Endothelial cell of umbilical vein (primary cell): ENCODE results near the gene HCN2. TPM values are rescaled to one million over a fixed set of nuclear protein-coding genes. Genes with fewer than 3 reads are reported as not detected.

Experiments
- BruUV-seq: library from RNA; stranded (reverse); fragments of 400-500 nt; replicated peaks from 2 replicates; lab custom pipeline; 2021; lab: Mats Ljungman, UMichigan
- CTCF ChIA-PET: fragments of 300-600, 350-600 bp; sonication (Branson Sonifier 250); formaldehyde crosslinking; loops from one replicate; lab custom pipeline; 2021; ENCODE audit warnings: antibody characterized with exemption, inconsistent platforms; lab: Charles Lee
- POLR2A ChIA-PET: fragments of 300-600, 350-600 bp; sonication (Branson Sonifier 250); formaldehyde crosslinking; loops from one replicate; lab custom pipeline; 2021; ENCODE audit warnings: antibody characterized with exemption, inconsistent platforms; lab: Charles Lee
- DNase-seq: peaks from one replicate; pipeline ENCODE4 v3.0.0-alpha.2; 2011; ENCODE audit warnings: low read depth, low spot score
- FAIRE-seq: peaks from 2 replicates; lab custom pipeline; 2011; peaks lifted over from hg19 to GRCh38; lab: Jason Lieb, UNC
- H2AFZ ChIP-seq: 2 replicates; pipeline ENCODE4 v1.6.0; 2012; ENCODE audit warnings: low read depth, low read length, control low read depth, inconsistent platforms
- H3K27ac ChIP-seq: 2 replicates; pipeline ENCODE4 v1.5.1; 2011; ENCODE audit warnings: low read depth, mild to moderate bottlenecking, control low read depth, low read length, moderate library complexity; ENCODE audit not compliant: insufficient read depth
- H3K27me3 ChIP-seq, 2 experiments: 2 replicates each; pipeline versions ENCODE4 v1.6.0 to v1.6.1; 2011; ENCODE audit warnings: low read length in 2 of 2, mixed read lengths in 1 of 2; ENCODE audit not compliant: control insufficient read depth in 2 of 2, insufficient read depth in 2 of 2
- H3K36me3 ChIP-seq, 2 experiments: 2 replicates in 1 of 2; 3 replicates in 1 of 2; pipeline ENCODE4 v1.5.1; 2011; ENCODE audit warnings: low read length in 2 of 2, mild to moderate bottlenecking in 1 of 2, moderate library complexity in 1 of 2; ENCODE audit not compliant: control insufficient read depth in 2 of 2, insufficient read depth in 2 of 2; ENCODE audit errors: extremely low read depth in 1 of 2
- H3K4me1 ChIP-seq: 3 replicates; pipeline ENCODE4 v1.5.1; 2011; ENCODE audit warnings: mild to moderate bottlenecking, low read length; ENCODE audit not compliant: control insufficient read depth, insufficient read depth; ENCODE audit errors: extremely low read depth
- H3K4me2 ChIP-seq: 2 replicates; pipeline ENCODE4 v1.6.1; 2011; ENCODE audit warnings: low read length, control low read depth, mixed read lengths; ENCODE audit not compliant: insufficient read depth
- H3K4me3 ChIP-seq, 3 experiments: fragments of 200-600 bp in 1 of 3; sonication (generic), shearing (Covaris generic) in 1 of 3; replicated peaks in 1 of 3; 2 replicates each; pipeline ENCODE4 v1.5.1; 2011 to 2016; ENCODE audit warnings: control low read depth in 3 of 3, low read length in 3 of 3, mild to moderate bottlenecking in 2 of 3, inconsistent platforms in 1 of 3, low read depth in 1 of 3, moderate library complexity in 1 of 3; ENCODE audit not compliant: insufficient read depth in 1 of 3
- H3K79me2 ChIP-seq: 2 replicates; pipeline ENCODE4 v1.6.0; 2012; ENCODE audit warnings: low read length, inconsistent platforms; ENCODE audit not compliant: control insufficient read depth, insufficient read depth
- H3K9ac ChIP-seq: replicated peaks from 2 replicates; pipeline ENCODE3; 2011; ENCODE audit warnings: low read length, control low read depth; ENCODE audit not compliant: insufficient read depth; ENCODE audit errors: extremely low read depth
- H3K9me1 ChIP-seq: replicated peaks from 3 replicates; pipeline ENCODE4 v1.6.0; 2011; ENCODE audit warnings: mild to moderate bottlenecking, low read length; ENCODE audit not compliant: control insufficient read depth, insufficient read depth; ENCODE audit errors: extremely low read depth
- H3K9me3 ChIP-seq: replicated peaks from 2 replicates; pipeline ENCODE4 v1.5.1; 2012; ENCODE audit warnings: low read length, inconsistent platforms; ENCODE audit not compliant: control insufficient read depth, insufficient read depth
- H4K20me1 ChIP-seq: replicated peaks from 2 replicates; pipeline ENCODE3; 2011; ENCODE audit warnings: mild to moderate bottlenecking, low read length; ENCODE audit not compliant: control insufficient read depth, insufficient read depth; ENCODE audit errors: extremely low read depth
- CTCF ChIP-seq, 2 donors: IDR thresholded peaks; 1 replicate in 1 of 2; 2 replicates in 1 of 2; pipeline ENCODE4 v1.5.1; 2011; ENCODE audit warnings: low read length in 2 of 2, mild to moderate bottlenecking in 2 of 2, moderate library complexity in 2 of 2, control low read depth in 1 of 2, inconsistent platforms in 1 of 2, low read depth in 1 of 2; ENCODE audit not compliant: insufficient read depth in 1 of 2; ENCODE audit errors: extremely low read depth in 1 of 2
- EZH2 ChIP-seq: IDR thresholded peaks from 2 replicates; pipeline ENCODE4 v1.6.1; 2012; ENCODE audit warnings: borderline replicate concordance, low read depth, mild to moderate bottlenecking, moderate library complexity, low read length, inconsistent platforms; ENCODE audit not compliant: severe bottlenecking
- FOS ChIP-seq: IDR thresholded peaks from 2 replicates; pipeline ENCODE4 v1.6.1; 2011; ENCODE audit warnings: mild to moderate bottlenecking, low read length, moderate library complexity, borderline replicate concordance; ENCODE audit not compliant: insufficient read depth
- GATA2 ChIP-seq: IDR thresholded peaks from 2 replicates; pipeline ENCODE4 v1.7.0; 2011; ENCODE audit warnings: low read depth, mild to moderate bottlenecking, moderate library complexity, mixed read lengths, low read length; ENCODE audit not compliant: insufficient read length, insufficient read depth
- JUN ChIP-seq: IDR thresholded peaks from 2 replicates; pipeline ENCODE4 v1.6.1; 2011; ENCODE audit warnings: borderline replicate concordance, low read depth; ENCODE audit not compliant: insufficient read length, insufficient read depth
- MAX ChIP-seq: IDR thresholded peaks from 2 replicates; pipeline ENCODE4 v1.6.1; 2011; ENCODE audit not compliant: insufficient read depth, insufficient read length
- MYC ChIP-seq: IDR thresholded peaks from one replicate; pipeline ENCODE4 v1.6.1; 2011; ENCODE audit warnings: mild to moderate bottlenecking, low read depth, low read length
- POLR2A ChIP-seq: IDR thresholded peaks from 2 replicates; pipeline ENCODE4 v1.6.1; 2012; ENCODE audit warnings: low read depth, mild to moderate bottlenecking, control low read depth, low read length
- POLR2AphosphoS5 ChIP-seq: IDR thresholded peaks from 2 replicates; pipeline ENCODE4 v1.6.1; 2012; ENCODE audit warnings: low read depth, mild to moderate bottlenecking, control low read depth, low read length, moderate library complexity; ENCODE audit not compliant: insufficient read depth
- dilution Hi-C: fragments of 300-500 bp; cut with MboI; formaldehyde crosslinking; loops from one replicate; pipeline ENCODE4 v1.15.0; 2019; ENCODE audit warnings: low sequenced_read_pairs; ENCODE audit not compliant: extremely low pct_ligation_motif_present
- intact Hi-C: fragments of 100-400 bp; cut with micrococcal nuclease; formaldehyde crosslinking; loops from one replicate; pipeline ENCODE4 v1.10.0; 2022
- polyA plus RNA-seq, 4 experiments: library from polyadenylated mRNA; depleted of rRNA in 3 of 4; stranded (reverse) in 3 of 4; unstranded in 1 of 4; fragments of >200 nt; gene quantifications; 2 replicates each; pipeline versions ENCODE4 v1.2.1 to v1.2.3, GENCODE V29; 2011 to 2012; ENCODE audit warnings: missing spikeins in 1 of 4
- total RNA-seq: library from RNA; stranded (reverse); gene quantifications from 2 replicates; pipeline ENCODE4 v1.2.3, GENCODE V29; 2021

HCN2 gene
- total and polyA plus RNA-seq, 2 donors (not counting 3 experiments of a cell fraction or from before 2014, with no cell fraction given): 0.18 to 0.53 TPM

GRCh38 chr19:590750-591098 lies 1.0 kb downstream of the HCN2 start:
- Histone ChIP-seq H3K27ac (no peak overlapping the region), H4K20me1 (no peaks in the 10 kb centered on the region), H3K79me2 (no peaks in the 10 kb centered on the region), H3K4me3 (no peak overlapping the region), H3K9me3 (no peaks in the 10 kb centered on the region), H3K36me3 (no peaks in the 10 kb centered on the region), H2AFZ (no peak overlapping the region), H3K9me1 (no peaks in the 10 kb centered on the region), H3K9ac (no peak overlapping the region), H3K27me3 (peaks cover 10 to 13% of the 10 kb centered on the region in 2 experiments), H3K4me1 (no peaks in the 10 kb centered on the region), H3K4me2 (no peak overlapping the region)
- intact Hi-C loops (no loop called here), dilution Hi-C loops (no loop called here)
- no TSS peak for BruUV-seq
- DNase-seq: no peak
- TF ChIP-seq CTCF (IDR thresholded peaks at IDR 0.05; ENCODE audit: extremely low read depth in 1 of 2, insufficient read depth in 1 of 2, low read depth in 1 of 2, low read length in 2 of 2): no peak
- no peak for TF ChIP-seq MAX
- no peak for TF ChIP-seq MYC
- no peak for TF ChIP-seq FOS
- TF ChIP-seq JUN: no peak
- no peak for TF ChIP-seq GATA2
- TF ChIP-seq POLR2AphosphoS5: no peak
- TF ChIP-seq EZH2: no peak
- TF ChIP-seq POLR2A: no peak
- POLR2A ChIA-PET: no interaction called here
- CTCF ChIA-PET: no interaction called here
- no peak for FAIRE-seq
